ENCODE measurements around the gene PSMD13. TPM values are rescaled to one million over a fixed set of nuclear protein-coding genes. Genes with fewer than 3 reads are reported as not detected.
A peak's percentile ranks its signal among the peaks of the same experiment; 100 is the strongest.

Gene PSMD13
- total and polyA plus RNA-seq, 2 donors, result 58.5 to 102 TPM

- Histone ChIP-seq H3K4me3 (ENCODE audit: low read depth, low read length) (no peak overlapping the region), H3K27ac (ENCODE audit: low read depth) (no peak overlapping the region), H3K4me1 (ENCODE audit: insufficient read depth) (no peaks in the 10 kb centered on the region), H3K36me3 (ENCODE audit: insufficient read depth) (no peaks in the 10 kb centered on the region)
- no peak for DNase-seq (ENCODE audit: extremely low spot score)
- 86% methylated on average over 22 of the region's 22 CpGs for WGBS
These were observed 35.6 kb downstream of the PSMD13 start for GRCh38 chr11:272195-272930.

DNA sequence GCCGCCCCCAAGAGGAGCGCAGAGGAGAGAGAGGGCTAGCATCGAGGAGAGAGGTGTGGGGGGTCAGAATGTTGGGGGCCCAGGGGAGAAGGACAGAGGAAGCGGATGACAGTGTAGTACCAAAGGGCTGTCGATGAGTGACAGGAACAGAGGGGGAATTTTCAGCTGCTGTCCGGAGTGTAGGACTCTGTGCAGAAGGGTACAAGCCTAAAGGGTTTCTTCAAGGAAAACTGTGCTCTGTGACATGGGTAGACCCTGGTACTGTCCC, 36.1 kb downstream of the PSMD13 start:
- 80% methylated on average over 6 of the region's 6 CpGs for WGBS
- H3K4me3 ChIP-seq (ENCODE audit: low read depth, low read length), result no peak overlapping the region
- no peak overlapping the region for H3K27ac ChIP-seq (ENCODE audit: low read depth)

GRCh38 chr11:276219-276618, 39.4 kb downstream of the PSMD13 start:
- no peak for DNase-seq (ENCODE audit: extremely low spot score)
- H3K4me1 ChIP-seq (ENCODE audit: insufficient read depth), result no peaks in the 10 kb centered on the region
- H3K27ac ChIP-seq (ENCODE audit: low read depth), result no peak overlapping the region
- H3K4me3 ChIP-seq (ENCODE audit: low read depth, low read length), result no peak overlapping the region
- H3K36me3 ChIP-seq (ENCODE audit: insufficient read depth), result no peaks in the 10 kb centered on the region

More for the DNA sequence above, 36.1 kb downstream of the PSMD13 start:
- Histone ChIP-seq H3K4me1 (ENCODE audit: insufficient read depth) (no peaks in the 10 kb centered on the region), H3K36me3 (ENCODE audit: insufficient read depth) (no peaks in the 10 kb centered on the region)
- no peak for DNase-seq (ENCODE audit: extremely low spot score)

DNA sequence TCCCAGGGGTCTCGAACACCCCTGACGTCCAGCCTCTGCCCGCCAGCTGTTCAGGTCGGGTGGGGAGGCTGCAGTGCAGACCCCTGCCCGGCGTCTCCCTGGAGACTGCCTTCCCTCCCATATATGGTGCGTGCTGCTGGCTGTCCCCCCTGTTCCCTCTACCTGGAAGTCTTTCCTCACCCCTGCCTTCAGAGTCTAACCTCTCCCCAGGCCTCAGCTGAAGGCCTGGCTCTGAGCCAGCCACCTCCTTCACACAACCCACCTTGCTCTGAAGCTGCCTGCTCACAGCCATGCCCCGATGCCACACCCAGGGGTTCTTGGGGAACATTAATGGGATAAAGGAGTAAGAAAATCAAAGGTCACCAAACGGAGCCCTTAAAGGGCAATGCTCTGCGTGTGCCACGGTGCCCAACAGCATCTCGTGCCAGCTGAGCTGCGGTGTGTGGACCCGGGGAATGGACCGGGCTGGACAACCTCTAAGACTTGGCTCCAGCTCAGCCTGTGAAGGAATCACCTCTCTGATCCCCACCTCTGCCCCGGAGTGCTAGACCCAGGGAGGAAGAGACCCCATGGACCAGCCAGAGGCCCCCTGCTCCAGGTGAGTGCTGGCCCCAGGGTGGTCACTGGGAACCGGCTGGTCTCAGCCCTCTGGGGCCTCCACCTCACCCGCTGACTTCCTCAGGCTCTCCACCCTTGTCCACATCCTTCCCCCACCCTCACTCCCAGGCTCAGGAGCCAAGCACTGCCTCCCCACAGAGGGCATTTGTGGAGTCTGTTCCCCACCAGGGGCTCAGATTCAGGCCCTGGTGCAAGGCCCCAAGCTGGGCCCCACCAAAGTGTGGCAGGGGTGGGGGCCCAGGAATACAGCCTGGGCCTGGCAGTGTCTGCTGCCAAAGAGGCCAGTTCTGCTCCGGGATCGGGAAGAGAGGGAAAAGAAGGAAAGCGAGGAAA, 41.5 kb downstream of the PSMD13 start, which contains the start of gene NLRP6:
Gene NLRP6, plus strand, starts transcription at position 407 of the 951 bp plus-strand sequence. Its CDS starts 163 bp downstream, at position 570.
- 72% methylated on average over 21 of the region's 21 CpGs for WGBS
- Histone ChIP-seq H3K27ac (ENCODE audit: low read depth) (no peak within 1 kb of the TSS), H3K4me1 (ENCODE audit: insufficient read depth) (no peaks in the 10 kb centered on the region), H3K4me3 (ENCODE audit: low read depth, low read length) (peak within 1 kb of the TSS; percentile 28), H3K36me3 (ENCODE audit: insufficient read depth) (no peaks in the 10 kb centered on the region)
- no peak for DNase-seq (ENCODE audit: extremely low spot score)

DNA sequence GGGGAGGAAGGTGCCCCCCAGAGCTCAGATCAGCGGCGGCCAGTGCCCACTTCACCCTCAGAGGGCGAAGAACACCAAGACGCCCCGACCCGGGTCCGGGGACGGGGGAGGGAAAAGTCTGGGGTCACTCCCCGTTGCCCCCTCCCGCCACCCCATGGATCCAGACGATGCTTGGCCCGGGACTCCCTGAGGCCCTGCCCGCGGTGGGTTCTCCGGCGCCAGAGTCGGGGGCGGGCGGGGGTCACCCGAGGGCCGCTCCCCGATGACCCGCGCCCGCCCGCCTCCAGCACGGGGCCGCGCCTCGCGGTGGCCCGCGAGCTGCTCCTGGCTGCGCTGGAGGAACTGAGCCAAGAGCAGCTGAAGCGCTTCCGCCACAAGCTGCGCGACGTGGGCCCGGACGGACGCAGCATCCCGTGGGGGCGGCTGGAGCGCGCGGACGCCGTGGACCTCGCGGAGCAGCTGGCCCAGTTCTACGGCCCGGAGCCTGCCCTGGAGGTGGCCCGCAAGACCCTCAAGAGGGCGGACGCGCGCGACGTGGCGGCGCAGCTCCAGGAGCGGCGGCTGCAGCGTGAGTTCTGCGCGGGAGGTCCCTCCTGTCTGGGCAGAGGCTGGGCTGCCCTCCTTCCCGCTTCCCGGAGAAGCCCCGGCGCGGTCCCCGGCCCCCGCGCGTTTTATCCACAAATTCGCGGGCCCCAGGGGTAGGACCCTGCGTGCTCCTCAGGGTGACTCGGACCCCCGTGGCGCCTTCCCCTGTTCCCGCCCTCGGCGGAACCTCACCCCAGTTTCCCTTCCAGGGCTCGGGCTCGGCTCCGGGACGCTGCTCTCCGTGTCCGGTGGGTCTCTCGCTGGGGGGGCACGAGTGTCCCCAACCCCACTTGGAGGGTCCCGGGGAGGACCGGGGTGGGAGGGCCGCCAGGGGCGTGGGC, 42.5 kb downstream of the PSMD13 start:
- no peak overlapping the region for H3K27ac ChIP-seq (ENCODE audit: low read depth)
- WGBS, result 14% methylated on average over 97 of the region's 97 CpGs
- no peak for DNase-seq (ENCODE audit: extremely low spot score)
- H3K4me1 ChIP-seq (ENCODE audit: insufficient read depth), result no peaks in the 10 kb centered on the region
- no peaks in the 10 kb centered on the region for H3K36me3 ChIP-seq (ENCODE audit: insufficient read depth)
- H3K4me3 ChIP-seq (ENCODE audit: low read depth, low read length), result peak overlapping the region; percentile 28

- WGBS, result 3% methylated on average over 85 of the region's 85 CpGs
- Histone ChIP-seq H3K27ac (ENCODE audit: low read depth) (no peak overlapping the region), H3K4me3 (ENCODE audit: low read depth, low read length) (peak overlapping the region; percentile 28), H3K4me1 (ENCODE audit: insufficient read depth) (no peaks in the 10 kb centered on the region), H3K36me3 (ENCODE audit: insufficient read depth) (no peaks in the 10 kb centered on the region)
- DNase-seq (ENCODE audit: extremely low spot score), result no peak
These were observed 43.4 kb downstream of the PSMD13 start for GRCh38 chr11:279966-280705.

DNA sequence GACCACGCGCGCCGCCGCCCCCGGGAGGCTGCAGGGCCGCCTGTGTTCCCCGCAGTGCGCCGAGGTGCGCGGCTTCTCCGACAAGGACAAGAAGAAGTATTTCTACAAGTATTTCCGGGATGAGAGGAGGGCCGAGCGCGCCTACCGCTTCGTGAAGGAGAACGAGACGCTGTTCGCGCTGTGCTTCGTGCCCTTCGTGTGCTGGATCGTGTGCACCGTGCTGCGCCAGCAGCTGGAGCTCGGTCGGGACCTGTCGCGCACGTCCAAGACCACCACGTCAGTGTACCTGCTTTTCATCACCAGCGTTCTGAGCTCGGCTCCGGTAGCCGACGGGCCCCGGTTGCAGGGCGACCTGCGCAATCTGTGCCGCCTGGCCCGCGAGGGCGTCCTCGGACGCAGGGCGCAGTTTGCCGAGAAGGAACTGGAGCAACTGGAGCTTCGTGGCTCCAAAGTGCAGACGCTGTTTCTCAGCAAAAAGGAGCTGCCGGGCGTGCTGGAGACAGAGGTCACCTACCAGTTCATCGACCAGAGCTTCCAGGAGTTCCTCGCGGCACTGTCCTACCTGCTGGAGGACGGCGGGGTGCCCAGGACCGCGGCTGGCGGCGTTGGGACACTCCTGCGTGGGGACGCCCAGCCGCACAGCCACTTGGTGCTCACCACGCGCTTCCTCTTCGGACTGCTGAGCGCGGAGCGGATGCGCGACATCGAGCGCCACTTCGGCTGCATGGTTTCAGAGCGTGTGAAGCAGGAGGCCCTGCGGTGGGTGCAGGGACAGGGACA, 44.1 kb downstream of the PSMD13 start:
- Histone ChIP-seq H3K36me3 (ENCODE audit: insufficient read depth) (no peaks in the 10 kb centered on the region), H3K27ac (ENCODE audit: low read depth) (no peak overlapping the region), H3K4me1 (ENCODE audit: insufficient read depth) (no peaks in the 10 kb centered on the region), H3K4me3 (ENCODE audit: low read depth, low read length) (peak overlapping the region; percentile 28)
- whole genome bisulfite sequencing, result 10% methylated on average over 79 of the region's 79 CpGs
- DNase-seq (ENCODE audit: extremely low spot score), result no peak

GRCh38 chr11:281486-282161, 44.8 kb downstream of the PSMD13 start:
- no peak overlapping the region for H3K27ac ChIP-seq (ENCODE audit: low read depth)
- no peak for DNase-seq (ENCODE audit: extremely low spot score)

DNA sequence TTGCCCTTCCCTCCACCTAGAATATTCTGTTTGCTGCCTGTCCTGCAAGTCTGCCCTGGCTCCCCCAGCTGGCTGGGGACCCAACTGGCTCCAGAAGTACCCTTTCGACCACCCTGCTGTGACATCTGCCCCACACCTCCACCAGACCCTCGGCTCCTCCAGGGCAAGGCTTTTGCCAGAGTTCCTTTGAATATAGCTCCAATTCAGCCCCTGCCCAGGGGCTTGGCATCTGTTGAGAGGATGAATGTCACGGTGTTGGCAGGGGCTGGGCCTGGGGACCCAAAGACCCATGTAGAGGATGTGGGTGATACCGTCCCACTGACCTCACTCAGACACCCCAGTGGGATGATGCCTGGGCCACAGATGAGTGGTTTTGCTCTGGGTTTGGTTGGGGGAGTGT, 45.4 kb downstream of the PSMD13 start:
- WGBS, result 56% methylated on average over 4 of the region's 4 CpGs
- Histone ChIP-seq H3K4me1 (ENCODE audit: insufficient read depth) (no peaks in the 10 kb centered on the region), H3K4me3 (ENCODE audit: low read depth, low read length) (no peak overlapping the region), H3K27ac (ENCODE audit: low read depth) (no peak overlapping the region), H3K36me3 (ENCODE audit: insufficient read depth) (no peaks in the 10 kb centered on the region)
- no peak for DNase-seq (ENCODE audit: extremely low spot score)

More at GRCh38 chr11:281486-282161, 44.8 kb downstream of the PSMD13 start:
- Histone ChIP-seq H3K4me3 (ENCODE audit: low read depth, low read length) (no peak overlapping the region), H3K36me3 (ENCODE audit: insufficient read depth) (no peaks in the 10 kb centered on the region), H3K4me1 (ENCODE audit: insufficient read depth) (no peaks in the 10 kb centered on the region)
- WGBS, result 33% methylated on average over 26 of the region's 26 CpGs

- Histone ChIP-seq H3K4me3 (ENCODE audit: low read depth, low read length) (no peak overlapping the region), H3K36me3 (ENCODE audit: insufficient read depth) (no peaks in the 10 kb centered on the region), H3K4me1 (ENCODE audit: insufficient read depth) (no peaks in the 10 kb centered on the region), H3K27ac (ENCODE audit: low read depth) (no peak overlapping the region)
- no peak for DNase-seq (ENCODE audit: extremely low spot score)
- 61% methylated on average over 12 of the region's 13 CpGs for WGBS
These were observed 46.0 kb downstream of the PSMD13 start for GRCh38 chr11:282630-283360.

GRCh38 chr11:283405-284104, 46.8 kb downstream of the PSMD13 start:
- WGBS, result 83% methylated on average over 23 of the region's 23 CpGs
- Histone ChIP-seq H3K4me3 (ENCODE audit: low read depth, low read length) (no peak overlapping the region), H3K4me1 (ENCODE audit: insufficient read depth) (no peaks in the 10 kb centered on the region), H3K27ac (ENCODE audit: low read depth) (no peak overlapping the region), H3K36me3 (ENCODE audit: insufficient read depth) (no peaks in the 10 kb centered on the region)
- DNase-seq (ENCODE audit: extremely low spot score), result no peak

Measured in urinary bladder (tissue), 4 donors.